HepG2 (cell line): ENCODE results near the gene TOP3B. TPM values are rescaled to one million over a fixed set of nuclear protein-coding genes. Genes with fewer than 3 reads are reported as not detected.

Source experiments
- FOXO1 ChIP-seq: sonication (generic); formaldehyde crosslinking; IDR thresholded peaks from 2 replicates; pipeline ENCODE4 v1.4.0; 2020; ENCODE audit warnings: missing genetic modification reagents
- GABPA ChIP-seq, 2 experiments: IDR thresholded peaks; 2 replicates each; pipeline ENCODE4 v1.6.1; 2011 to 2016; ENCODE audit warnings: low read depth in 2 of 2, low read length in 1 of 2, missing biosample characterization in 1 of 2, missing genetic modification characterization in 1 of 2
- HNRNPK ChIP-seq: fragments of 200-400 bp; formaldehyde crosslinking; IDR thresholded peaks from 2 replicates; pipeline ENCODE4 v1.6.1; 2018; ENCODE audit warnings: low read length, low read depth, moderate library complexity, mild to moderate bottlenecking; ENCODE audit not compliant: poor library complexity, severe bottlenecking
- JUN ChIP-seq: sonication (generic); formaldehyde crosslinking; IDR thresholded peaks from 2 replicates; pipeline ENCODE4 v1.4.0; 2020; ENCODE audit warnings: mild to moderate bottlenecking, missing genetic modification reagents
- KDM3A ChIP-seq: IDR thresholded peaks from 2 replicates; pipeline ENCODE4 v1.6.1; 2018; ENCODE audit warnings: low read depth, missing compliant biosample characterization
- MEIS1 ChIP-seq: sonication (generic); formaldehyde crosslinking; IDR thresholded peaks from 2 replicates; pipeline ENCODE4 v1.9.0; 2021; ENCODE audit warnings: mild to moderate bottlenecking, missing genetic modification reagents, moderate library complexity, borderline replicate concordance
- NFE2L2 ChIP-seq: fragments of 150-350 bp; IDR thresholded peaks from 2 replicates; pipeline ENCODE4 v1.6.1; 2014; ENCODE audit warnings: low read length
- STAT5B ChIP-seq: sonication (generic); formaldehyde crosslinking; IDR thresholded peaks from 2 replicates; pipeline ENCODE4 v1.4.0; 2020; ENCODE audit warnings: missing genetic modification reagents
- TGIF2 ChIP-seq: IDR thresholded peaks from 2 replicates; pipeline ENCODE4 v1.6.1; 2016; ENCODE audit warnings: control low read depth, missing compliant biosample characterization
- ZBTB38 ChIP-seq: sonication (generic); formaldehyde crosslinking; IDR thresholded peaks from 2 replicates; pipeline ENCODE4 v1.5.1; 2020; ENCODE audit warnings: mild to moderate bottlenecking, missing genetic modification reagents
- ZFYVE20 ChIP-seq: sonication (generic); formaldehyde crosslinking; IDR thresholded peaks from 2 replicates; pipeline ENCODE4 v1.8.0; 2023; ENCODE audit warnings: low read depth, mild to moderate bottlenecking, moderate library complexity, missing genetic modification reagents, borderline replicate concordance
- ZNF3 ChIP-seq: IDR thresholded peaks from 2 replicates; pipeline ENCODE4 v1.7.0; 2017; ENCODE audit warnings: inconsistent platforms
- ZNF879 ChIP-seq: sonication (generic); formaldehyde crosslinking; IDR thresholded peaks from 2 replicates; pipeline ENCODE4 v1.8.1; 2023; ENCODE audit warnings: missing genetic modification reagents
- polyA plus RNA-seq, 8 experiments: library from polyadenylated mRNA; depleted of rRNA in 3 of 8; stranded (reverse) in 7 of 8; unstranded in 1 of 8; fragments of >200 nt; fragmentation: Illumina TruSeq in 4 of 8; extraction: Trizol in 4 of 8; gene quantifications; 2 replicates each; pipeline versions ENCODE4 v1.2.1 to v1.2.3, GENCODE V29; 2011 to 2016; ENCODE audit warnings: low read depth in 4 of 8, missing spikeins in 1 of 8, mixed read lengths in 1 of 8; ENCODE audit not compliant: insufficient read depth in 1 of 8
- total RNA-seq, 5 experiments: library from RNA; depleted of rRNA; stranded (reverse); fragments of >200 nt; fragmentation: Illumina TruSeq; extraction: Trizol; gene quantifications; 2 replicates each; pipeline ENCODE4 v1.2.3, GENCODE V29; 2016; ENCODE audit warnings: low read depth in 1 of 5
- TF ChIP-seq, protein P1 (sequence below): sonication (generic); formaldehyde crosslinking; IDR thresholded peaks from 2 replicates; pipeline ENCODE4 v1.4.0; 2020; ENCODE audit warnings: missing genetic modification reagents, borderline replicate concordance
- TF ChIP-seq, protein P2 (sequence below): sonication (generic); formaldehyde crosslinking; IDR thresholded peaks from 2 replicates; pipeline ENCODE4 v1.8.0; 2022; ENCODE audit warnings: low read depth, missing genetic modification reagents
- TF ChIP-seq, protein P3 (sequence below): sonication (generic); formaldehyde crosslinking; IDR thresholded peaks from 2 replicates; pipeline ENCODE4 v1.4.0; 2020; ENCODE audit warnings: low read depth, mild to moderate bottlenecking, missing genetic modification reagents
- TF ChIP-seq, protein P4 (sequence below): sonication (generic); formaldehyde crosslinking; IDR thresholded peaks from 2 replicates; pipeline ENCODE4 v1.4.0; 2020; ENCODE audit warnings: missing genetic modification reagents, low read depth, mild to moderate bottlenecking, borderline replicate concordance
- TF ChIP-seq, protein P5 (sequence below): sonication (generic); formaldehyde crosslinking; IDR thresholded peaks from 2 replicates; pipeline ENCODE4 v1.4.0; 2020; ENCODE audit warnings: mild to moderate bottlenecking, missing genetic modification reagents, borderline replicate concordance
- TF ChIP-seq, protein P6 (sequence below): sonication (generic); formaldehyde crosslinking; conservative IDR thresholded peaks from 2 replicates; pipeline ENCODE4 v1.5.0; 2020; ENCODE audit warnings: missing genetic modification reagents

The TOP3B gene
- total and polyA plus RNA-seq, 2 of the 13 experiments (the other 11 are each of a cell fraction or from before 2014, with no cell fraction given), result 28.5 to 29.7 TPM

DNA sequence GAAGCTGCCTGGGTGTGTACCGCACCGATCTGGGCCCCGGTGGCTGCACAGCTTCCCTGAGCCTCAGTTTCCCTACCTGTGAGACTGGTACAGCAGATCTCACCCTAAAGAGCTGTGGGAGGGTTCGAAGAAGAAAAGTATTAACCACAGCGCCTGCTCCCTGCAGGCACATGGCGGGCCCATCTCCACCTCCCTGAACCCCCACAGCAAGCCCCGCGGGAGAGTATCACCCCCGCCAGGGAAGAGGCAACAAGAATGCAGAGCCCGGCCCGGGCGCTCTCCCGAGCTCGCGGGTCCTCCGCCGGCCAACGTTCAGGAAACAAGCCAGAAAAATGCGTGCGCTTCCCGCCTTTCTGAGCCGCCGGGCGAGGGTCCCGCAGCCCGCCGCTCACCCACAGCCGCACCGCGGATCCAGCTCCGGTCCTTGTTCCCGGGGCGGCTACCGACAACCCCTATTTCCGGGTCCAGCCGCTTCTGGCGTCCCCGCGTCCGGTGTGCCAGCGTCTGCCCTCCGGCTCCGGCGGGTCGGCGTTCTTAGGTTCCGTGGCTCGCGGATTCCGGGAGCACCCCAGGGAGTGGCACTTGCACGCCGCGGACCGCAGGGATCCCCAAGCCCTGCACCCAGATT, at the start of gene TOP3B (continued):
- TF ChIP-seq, protein P1, sequence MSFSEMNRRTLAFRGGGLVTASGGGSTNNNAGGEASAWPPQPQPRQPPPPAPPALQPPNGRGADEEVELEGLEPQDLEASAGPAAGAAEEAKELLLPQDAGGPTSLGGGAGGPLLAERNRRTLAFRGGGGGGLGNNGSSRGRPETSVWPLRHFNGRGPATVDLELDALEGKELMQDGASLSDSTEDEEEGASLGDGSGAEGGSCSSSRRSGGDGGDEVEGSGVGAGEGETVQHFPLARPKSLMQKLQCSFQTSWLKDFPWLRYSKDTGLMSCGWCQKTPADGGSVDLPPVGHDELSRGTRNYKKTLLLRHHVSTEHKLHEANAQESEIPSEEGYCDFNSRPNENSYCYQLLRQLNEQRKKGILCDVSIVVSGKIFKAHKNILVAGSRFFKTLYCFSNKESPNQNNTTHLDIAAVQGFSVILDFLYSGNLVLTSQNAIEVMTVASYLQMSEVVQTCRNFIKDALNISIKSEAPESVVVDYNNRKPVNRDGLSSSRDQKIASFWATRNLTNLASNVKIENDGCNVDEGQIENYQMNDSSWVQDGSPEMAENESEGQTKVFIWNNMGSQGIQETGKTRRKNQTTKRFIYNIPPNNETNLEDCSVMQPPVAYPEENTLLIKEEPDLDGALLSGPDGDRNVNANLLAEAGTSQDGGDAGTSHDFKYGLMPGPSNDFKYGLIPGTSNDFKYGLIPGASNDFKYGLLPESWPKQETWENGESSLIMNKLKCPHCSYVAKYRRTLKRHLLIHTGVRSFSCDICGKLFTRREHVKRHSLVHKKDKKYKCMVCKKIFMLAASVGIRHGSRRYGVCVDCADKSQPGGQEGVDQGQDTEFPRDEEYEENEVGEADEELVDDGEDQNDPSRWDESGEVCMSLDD (CRISPR knock-in tag), result peak; percentile 96
- peak; percentile 93 for TF ChIP-seq KDM3A (CRISPR knock-in tag)
- 0 out of 2 replicates have a peak, but pooled peaks have one; percentile 49 for TF ChIP-seq JUN (CRISPR knock-in tag)
- no peak for TF ChIP-seq HNRNPK
- TF ChIP-seq TGIF2, result peak; percentile 74; the same call in 1 of the 2 replicates
- peak; percentile 88 for TF ChIP-seq FOXO1 (CRISPR knock-in tag)
- TF ChIP-seq, protein P2, sequence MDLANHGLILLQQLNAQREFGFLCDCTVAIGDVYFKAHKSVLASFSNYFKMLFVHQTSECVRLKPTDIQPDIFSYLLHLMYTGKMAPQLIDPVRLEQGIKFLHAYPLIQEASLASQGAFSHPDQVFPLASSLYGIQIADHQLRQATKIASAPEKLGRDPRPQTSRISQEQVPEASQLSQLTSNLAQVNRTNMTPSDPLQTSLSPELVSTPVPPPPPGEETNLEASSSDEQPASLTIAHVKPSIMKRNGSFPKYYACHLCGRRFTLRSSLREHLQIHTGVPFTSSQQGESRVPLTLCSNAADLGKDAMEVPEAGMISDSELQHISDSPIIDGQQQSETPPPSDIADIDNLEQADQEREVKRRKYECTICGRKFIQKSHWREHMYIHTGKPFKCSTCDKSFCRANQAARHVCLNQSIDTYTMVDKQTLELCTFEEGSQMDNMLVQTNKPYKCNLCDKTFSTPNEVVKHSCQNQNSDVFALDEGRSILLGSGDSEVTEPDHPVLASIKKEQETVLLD (CRISPR knock-in tag), result peak; percentile 96
- no peak for TF ChIP-seq ZFYVE20 (CRISPR knock-in tag)
- TF ChIP-seq MEIS1 (CRISPR knock-in tag), result peak; percentile 72; the same call in 1 of the 2 replicates
- TF ChIP-seq ZNF879 (CRISPR knock-in tag), result no peak
- TF ChIP-seq, protein P3, sequence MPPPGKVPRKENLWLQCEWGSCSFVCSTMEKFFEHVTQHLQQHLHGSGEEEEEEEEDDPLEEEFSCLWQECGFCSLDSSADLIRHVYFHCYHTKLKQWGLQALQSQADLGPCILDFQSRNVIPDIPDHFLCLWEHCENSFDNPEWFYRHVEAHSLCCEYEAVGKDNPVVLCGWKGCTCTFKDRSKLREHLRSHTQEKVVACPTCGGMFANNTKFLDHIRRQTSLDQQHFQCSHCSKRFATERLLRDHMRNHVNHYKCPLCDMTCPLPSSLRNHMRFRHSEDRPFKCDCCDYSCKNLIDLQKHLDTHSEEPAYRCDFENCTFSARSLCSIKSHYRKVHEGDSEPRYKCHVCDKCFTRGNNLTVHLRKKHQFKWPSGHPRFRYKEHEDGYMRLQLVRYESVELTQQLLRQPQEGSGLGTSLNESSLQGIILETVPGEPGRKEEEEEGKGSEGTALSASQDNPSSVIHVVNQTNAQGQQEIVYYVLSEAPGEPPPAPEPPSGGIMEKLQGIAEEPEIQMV, result peak; percentile 79; the same call in 1 of the 2 replicates
- TF ChIP-seq NFE2L2, result no peak
- no peak for TF ChIP-seq ZNF3 (CRISPR knock-in tag)
- TF ChIP-seq, protein P4, sequence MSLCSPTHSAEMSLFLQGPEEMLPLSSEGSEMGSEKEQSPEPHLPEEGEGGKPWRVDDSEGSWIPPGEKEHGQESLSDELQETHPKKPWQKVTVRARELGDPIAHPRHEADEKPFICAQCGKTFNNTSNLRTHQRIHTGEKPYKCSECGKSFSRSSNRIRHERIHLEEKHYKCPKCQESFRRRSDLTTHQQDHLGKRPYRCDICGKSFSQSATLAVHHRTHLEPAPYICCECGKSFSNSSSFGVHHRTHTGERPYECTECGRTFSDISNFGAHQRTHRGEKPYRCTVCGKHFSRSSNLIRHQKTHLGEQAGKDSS (CRISPR knock-in tag), result peak; percentile 94
- peak; percentile 96 for TF ChIP-seq GABPA (IDR thresholded peaks at IDR 0.05; ENCODE audit: low read depth, low read length)
- TF ChIP-seq GABPA (CRISPR knock-in tag; IDR thresholded peaks at IDR 0.05; ENCODE audit: low read depth), result peak; percentile 97
- TF ChIP-seq, protein P5, sequence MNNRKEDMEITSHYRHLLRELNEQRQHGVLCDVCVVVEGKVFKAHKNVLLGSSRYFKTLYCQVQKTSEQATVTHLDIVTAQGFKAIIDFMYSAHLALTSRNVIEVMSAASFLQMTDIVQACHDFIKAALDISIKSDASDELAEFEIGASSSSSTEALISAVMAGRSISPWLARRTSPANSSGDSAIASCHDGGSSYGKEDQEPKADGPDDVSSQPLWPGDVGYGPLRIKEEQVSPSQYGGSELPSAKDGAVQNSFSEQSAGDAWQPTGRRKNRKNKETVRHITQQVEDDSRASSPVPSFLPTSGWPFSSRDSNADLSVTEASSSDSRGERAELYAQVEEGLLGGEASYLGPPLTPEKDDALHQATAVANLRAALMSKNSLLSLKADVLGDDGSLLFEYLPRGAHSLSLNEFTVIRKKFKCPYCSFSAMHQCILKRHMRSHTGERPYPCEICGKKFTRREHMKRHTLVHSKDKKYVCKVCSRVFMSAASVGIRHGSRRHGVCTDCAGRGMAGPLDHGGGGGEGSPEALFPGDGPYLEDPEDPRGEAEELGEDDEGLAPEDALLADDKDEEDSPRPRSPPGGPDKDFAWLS, result no peak
- TF ChIP-seq, protein P6, sequence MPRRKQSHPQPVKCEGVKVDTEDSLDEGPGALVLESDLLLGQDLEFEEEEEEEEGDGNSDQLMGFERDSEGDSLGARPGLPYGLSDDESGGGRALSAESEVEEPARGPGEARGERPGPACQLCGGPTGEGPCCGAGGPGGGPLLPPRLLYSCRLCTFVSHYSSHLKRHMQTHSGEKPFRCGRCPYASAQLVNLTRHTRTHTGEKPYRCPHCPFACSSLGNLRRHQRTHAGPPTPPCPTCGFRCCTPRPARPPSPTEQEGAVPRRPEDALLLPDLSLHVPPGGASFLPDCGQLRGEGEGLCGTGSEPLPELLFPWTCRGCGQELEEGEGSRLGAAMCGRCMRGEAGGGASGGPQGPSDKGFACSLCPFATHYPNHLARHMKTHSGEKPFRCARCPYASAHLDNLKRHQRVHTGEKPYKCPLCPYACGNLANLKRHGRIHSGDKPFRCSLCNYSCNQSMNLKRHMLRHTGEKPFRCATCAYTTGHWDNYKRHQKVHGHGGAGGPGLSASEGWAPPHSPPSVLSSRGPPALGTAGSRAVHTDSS, result 0 out of 2 replicates have a peak, but pooled peaks have one; percentile 61
- TF ChIP-seq ZBTB38 (CRISPR knock-in tag), result peak; percentile 97
- TF ChIP-seq STAT5B, result peak; percentile 88; the same call in 1 of the 2 replicates
